OCI-LY1 (cell line): ENCODE measurements around the gene NUP93.

Source experiments
- H2AFZ ChIP-seq: fragments of 200-600 bp; sonication (generic), shearing (Covaris generic); 2 replicates; pipeline ENCODE4 v1.6.0; 2014; ENCODE audit warnings: antibody characterized with exemption, mild to moderate bottlenecking, low read length
- H3F3A ChIP-seq: fragments of 200-600 bp; sonication (generic), shearing (Covaris generic); 2 replicates; pipeline ENCODE4 v1.6.0; 2014; ENCODE audit warnings: mild to moderate bottlenecking, antibody characterized with exemption, low read length, moderate library complexity; ENCODE audit not compliant: insufficient read depth
- H3K27ac ChIP-seq: fragments of 200-600 bp; sonication (generic); 2 replicates; pipeline ENCODE4 v1.5.1; 2014; ENCODE audit warnings: low read length, mixed run types, mild to moderate bottlenecking, low read depth; ENCODE audit not compliant: poor library complexity, severe bottlenecking
- H3K27me3 ChIP-seq: fragments of 200-600 bp; sonication (generic); 2 replicates; pipeline ENCODE4 v1.6.0; 2014; ENCODE audit warnings: antibody characterized with exemption, mild to moderate bottlenecking, low read length, moderate library complexity; ENCODE audit not compliant: insufficient read depth
- H3K36me3 ChIP-seq: fragments of 200-600 bp; sonication (generic); 2 replicates; pipeline ENCODE4 v1.6.1; 2014; ENCODE audit warnings: mild to moderate bottlenecking, antibody characterized with exemption, low read length, moderate library complexity, mixed read lengths; ENCODE audit not compliant: insufficient read depth
- H3K4me1 ChIP-seq: fragments of 200-600 bp; sonication (generic); 2 replicates; pipeline ENCODE4 v1.5.1; 2014; ENCODE audit warnings: mild to moderate bottlenecking, low read length, moderate library complexity; ENCODE audit not compliant: insufficient read depth, severe bottlenecking
- H3K4me2 ChIP-seq: fragments of 200-600 bp; sonication (generic), shearing (Covaris generic); 2 replicates; pipeline ENCODE4 v1.6.1; 2014; ENCODE audit warnings: low read length
- H3K4me3 ChIP-seq: fragments of 200-600 bp; sonication (generic); 2 replicates; pipeline ENCODE4 v1.5.1; 2014; ENCODE audit warnings: low read length, low read depth, mild to moderate bottlenecking, mixed read lengths; ENCODE audit not compliant: poor library complexity, severe bottlenecking
- H3K79me2 ChIP-seq: fragments of 200-600 bp; shearing (Covaris generic); 2 replicates; pipeline ENCODE4 v1.6.1; 2016; ENCODE audit warnings: mixed run types, low read length, mixed read lengths; ENCODE audit not compliant: insufficient read depth
- H3K9ac ChIP-seq: fragments of 200-600 bp; sonication (generic), shearing (Covaris generic); 2 replicates; pipeline ENCODE4 v1.6.1; 2014; ENCODE audit warnings: mild to moderate bottlenecking, low read length, mixed read lengths
- H3K9me2 ChIP-seq: fragments of 200-600 bp; sonication (generic), shearing (Covaris generic); 2 replicates; pipeline ENCODE4 v1.6.1; 2014; ENCODE audit warnings: low read depth, mild to moderate bottlenecking, low read length, mixed read lengths
- H3K9me3 ChIP-seq: fragments of 200-600 bp; shearing (Covaris generic); 2 replicates; pipeline ENCODE4 v1.6.1; 2014; ENCODE audit warnings: low read length, mixed read lengths
- H4K20me1 ChIP-seq: fragments of 200-600 bp; sonication (generic), shearing (Covaris generic); 2 replicates; pipeline ENCODE4 v1.6.0; 2016; ENCODE audit warnings: mild to moderate bottlenecking, low read length; ENCODE audit not compliant: insufficient read depth
- EZH2 ChIP-seq: fragments of 200-600 bp; sonication (generic), shearing (Covaris generic); IDR thresholded peaks from 2 replicates; pipeline ENCODE4 v1.8.0; 2017; ENCODE audit warnings: borderline replicate concordance, mixed run types, mild to moderate bottlenecking, antibody characterized with exemption, low read length, moderate library complexity, mixed read lengths
- TF ChIP-seq, protein P1 (sequence below): fragments of 200-600 bp; sonication (generic), shearing (Covaris generic); IDR thresholded peaks from 2 replicates; pipeline ENCODE4 v1.5.1; 2017; ENCODE audit warnings: mild to moderate bottlenecking, antibody characterized with exemption, low read length, moderate library complexity, mixed read lengths

Gene NUP93

DNA sequence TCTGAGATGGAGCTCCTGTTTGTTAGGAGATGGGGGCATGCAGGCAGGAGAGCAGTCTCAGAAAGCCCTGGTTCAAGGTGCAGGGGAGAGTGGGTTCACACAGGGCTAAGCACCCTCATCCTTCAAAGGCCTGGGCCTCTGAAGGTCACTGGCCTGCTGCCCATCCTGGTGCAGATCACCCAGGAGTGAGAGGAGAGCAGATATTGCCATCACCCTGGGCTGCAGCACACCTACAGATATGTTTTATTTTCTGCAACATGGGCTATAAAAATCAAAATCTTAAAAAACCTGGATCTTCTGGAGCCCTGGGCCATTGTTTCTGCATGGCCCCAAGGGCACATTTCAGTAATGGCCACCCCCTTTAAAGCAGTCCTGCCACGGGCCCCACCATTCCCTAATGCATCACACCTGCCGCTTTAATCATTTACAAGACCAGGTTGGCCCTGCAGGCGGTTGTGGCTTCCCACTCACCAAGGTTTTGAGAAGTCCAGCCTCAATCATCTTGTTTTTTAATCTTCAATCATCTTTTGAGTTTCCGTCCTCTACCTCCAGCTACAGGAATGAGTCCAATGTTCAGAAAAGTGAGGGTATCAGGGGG, 20.4 kb upstream of the NUP93 start:
- H3K4me3 ChIP-seq = no peak overlapping the region
- H3F3A ChIP-seq = no peaks in the 10 kb centered on the region
- no peak overlapping the region for H2AFZ ChIP-seq
- H3K4me1 ChIP-seq = peaks cover 7% of the 10 kb centered on the region
- no peaks in the 10 kb centered on the region for H3K9me3 ChIP-seq
- no peak for TF ChIP-seq EZH2
- TF ChIP-seq, protein P1, sequence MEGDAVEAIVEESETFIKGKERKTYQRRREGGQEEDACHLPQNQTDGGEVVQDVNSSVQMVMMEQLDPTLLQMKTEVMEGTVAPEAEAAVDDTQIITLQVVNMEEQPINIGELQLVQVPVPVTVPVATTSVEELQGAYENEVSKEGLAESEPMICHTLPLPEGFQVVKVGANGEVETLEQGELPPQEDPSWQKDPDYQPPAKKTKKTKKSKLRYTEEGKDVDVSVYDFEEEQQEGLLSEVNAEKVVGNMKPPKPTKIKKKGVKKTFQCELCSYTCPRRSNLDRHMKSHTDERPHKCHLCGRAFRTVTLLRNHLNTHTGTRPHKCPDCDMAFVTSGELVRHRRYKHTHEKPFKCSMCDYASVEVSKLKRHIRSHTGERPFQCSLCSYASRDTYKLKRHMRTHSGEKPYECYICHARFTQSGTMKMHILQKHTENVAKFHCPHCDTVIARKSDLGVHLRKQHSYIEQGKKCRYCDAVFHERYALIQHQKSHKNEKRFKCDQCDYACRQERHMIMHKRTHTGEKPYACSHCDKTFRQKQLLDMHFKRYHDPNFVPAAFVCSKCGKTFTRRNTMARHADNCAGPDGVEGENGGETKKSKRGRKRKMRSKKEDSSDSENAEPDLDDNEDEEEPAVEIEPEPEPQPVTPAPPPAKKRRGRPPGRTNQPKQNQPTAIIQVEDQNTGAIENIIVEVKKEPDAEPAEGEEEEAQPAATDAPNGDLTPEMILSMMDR = no peak
- H3K27ac ChIP-seq = no peak overlapping the region
- no peaks in the 10 kb centered on the region for H3K79me2 ChIP-seq
- no peaks in the 10 kb centered on the region for H4K20me1 ChIP-seq
- no peak overlapping the region for H3K4me2 ChIP-seq
- H3K9me2 ChIP-seq = no peaks in the 10 kb centered on the region
- no peak overlapping the region for H3K9ac ChIP-seq
- H3K36me3 ChIP-seq = no peaks in the 10 kb centered on the region
- H3K27me3 ChIP-seq = peaks cover 4% of the 10 kb centered on the region; the same call in 1 of the 2 replicates

DNA sequence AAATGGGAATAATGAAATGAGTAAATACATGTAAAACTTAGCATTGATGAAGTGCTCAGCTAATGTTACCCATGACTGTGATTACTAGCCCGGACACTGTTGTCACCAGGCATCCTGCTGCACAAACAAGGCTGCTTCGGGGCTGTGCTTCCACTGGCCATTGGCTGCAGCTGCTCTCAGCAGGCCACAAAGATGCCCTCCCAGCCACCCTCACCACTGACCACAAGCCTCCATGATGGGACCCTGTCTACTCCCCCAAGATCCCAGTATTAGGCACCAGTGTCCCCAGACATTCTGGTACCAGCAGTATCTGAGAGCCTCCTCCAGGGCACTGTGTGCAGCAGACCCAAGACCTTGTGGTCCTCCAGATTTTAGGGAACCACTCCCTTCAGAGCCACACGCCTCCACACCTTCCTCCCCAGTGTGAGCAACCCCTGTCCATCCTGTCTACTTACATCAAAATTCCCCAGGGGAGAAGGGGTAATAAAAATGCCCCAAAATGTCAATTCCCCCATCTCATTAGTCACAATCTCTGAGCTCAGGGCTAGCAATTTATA, 19.7 kb upstream of the NUP93 start:
- H3K79me2 ChIP-seq = no peaks in the 10 kb centered on the region
- no peaks in the 10 kb centered on the region for H3F3A ChIP-seq
- H3K4me1 ChIP-seq = peaks cover 7% of the 10 kb centered on the region
- H3K4me2 ChIP-seq = no peak overlapping the region
- no peak overlapping the region for H3K4me3 ChIP-seq
- H4K20me1 ChIP-seq = no peaks in the 10 kb centered on the region
- TF ChIP-seq, protein P1 = no peak
- no peak for TF ChIP-seq EZH2
- H3K36me3 ChIP-seq = no peaks in the 10 kb centered on the region
- H3K9ac ChIP-seq = no peak overlapping the region
- no peak overlapping the region for H2AFZ ChIP-seq
- H3K27ac ChIP-seq = no peak overlapping the region
- no peaks in the 10 kb centered on the region for H3K9me2 ChIP-seq
- H3K27me3 ChIP-seq = peaks cover 4% of the 10 kb centered on the region; the same call in 1 of the 2 replicates
- no peaks in the 10 kb centered on the region for H3K9me3 ChIP-seq

DNA sequence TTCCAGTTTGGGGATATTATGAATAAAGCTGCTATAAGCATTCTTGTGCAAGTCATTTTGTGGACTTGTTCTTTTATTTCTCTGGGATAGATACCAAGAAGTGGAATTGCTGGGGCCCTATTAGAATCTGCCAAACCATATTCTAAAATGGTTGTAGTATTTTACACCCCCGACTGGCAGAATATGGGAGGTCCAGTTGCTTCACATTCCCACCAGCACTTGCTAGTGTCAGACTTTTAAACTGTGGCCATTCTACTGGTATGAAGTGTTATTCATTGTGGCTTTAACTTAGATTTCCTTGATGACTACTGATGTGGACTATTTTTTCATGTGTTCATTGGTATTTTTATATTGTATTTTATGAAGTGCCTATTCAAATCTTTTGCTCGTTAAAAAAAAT, 18.1 kb upstream of the NUP93 start:
- TF ChIP-seq, protein P1 = no peak
- no peak for TF ChIP-seq EZH2
- no peaks in the 10 kb centered on the region for H3K9me2 ChIP-seq
- no peak overlapping the region for H3K4me2 ChIP-seq
- no peak overlapping the region for H3K27ac ChIP-seq
- no peak overlapping the region for H3K4me3 ChIP-seq
- no peaks in the 10 kb centered on the region for H3K79me2 ChIP-seq
- no peaks in the 10 kb centered on the region for H4K20me1 ChIP-seq
- H2AFZ ChIP-seq = no peak overlapping the region
- H3K9me3 ChIP-seq = no peaks in the 10 kb centered on the region
- H3F3A ChIP-seq = no peaks in the 10 kb centered on the region
- no peak overlapping the region for H3K9ac ChIP-seq
- peaks cover 4% of the 10 kb centered on the region; the same call in 1 of the 2 replicates for H3K27me3 ChIP-seq
- peaks cover 7% of the 10 kb centered on the region for H3K4me1 ChIP-seq
- no peaks in the 10 kb centered on the region for H3K36me3 ChIP-seq
